GM23338 (cell line): Measurements from ENCODE around the gene PTPN5. TPM values are rescaled to one million over a fixed set of nuclear protein-coding genes. Genes with fewer than 3 reads are reported as not detected.
A peak's percentile ranks its signal among the peaks of the same experiment; 100 is the strongest.

Source experiments
- ATAC-seq: fragments of 200-7000 bp; cut with Tn5 transposase; 3 replicates; pipeline ENCODE4 v1.9.1; 2020
- DNase-seq: peaks from one replicate; pipeline ENCODE4 v3.0.0-alpha.2; 2015; ENCODE audit warnings: low spot score
- H2AFZ ChIP-seq: fragments of 200-600 bp; sonication (generic); 2 replicates; pipeline ENCODE4 v1.8.0; 2016; ENCODE audit warnings: antibody characterized with exemption, mild to moderate bottlenecking, moderate library complexity
- H3F3A ChIP-seq: fragments of 200-600 bp; sonication (generic); replicated peaks from 2 replicates; pipeline ENCODE4 v1.8.0; 2017; ENCODE audit warnings: antibody characterized with exemption, mixed run types, low read depth
- H3K27ac ChIP-seq: fragments of 200-600 bp; sonication (generic); 2 replicates; pipeline ENCODE4 v1.6.1; 2016; ENCODE audit warnings: low read depth
- H3K27me3 ChIP-seq: fragments of 200-600 bp; sonication (generic); 2 replicates; pipeline ENCODE4 v1.8.0; 2016; ENCODE audit warnings: mild to moderate bottlenecking, mixed run types, moderate library complexity; ENCODE audit not compliant: insufficient read depth
- H3K36me3 ChIP-seq: fragments of 200-600 bp; sonication (generic); 2 replicates; pipeline ENCODE4 v1.8.0; 2016; ENCODE audit warnings: mild to moderate bottlenecking; ENCODE audit not compliant: insufficient read depth
- H3K4me1 ChIP-seq: fragments of 200-600 bp; sonication (generic); 2 replicates; pipeline ENCODE4 v1.8.0; 2016; ENCODE audit warnings: mild to moderate bottlenecking, moderate library complexity; ENCODE audit not compliant: insufficient read depth
- H3K4me2 ChIP-seq: fragments of 200-600 bp; sonication (generic); 2 replicates; pipeline ENCODE4 v1.7.1; 2017; ENCODE audit warnings: mixed run types
- H3K4me3 ChIP-seq: fragments of 200-600 bp; sonication (generic); 2 replicates; pipeline ENCODE4 v1.6.1; 2016; ENCODE audit warnings: mixed run types
- H3K79me2 ChIP-seq: fragments of 200-600 bp; sonication (generic); replicated peaks from 2 replicates; pipeline ENCODE4 v1.8.0; 2017; ENCODE audit warnings: mild to moderate bottlenecking; ENCODE audit not compliant: insufficient read depth
- H3K9me2 ChIP-seq: fragments of 200-600 bp; sonication (generic); 2 replicates; pipeline ENCODE4 v1.8.0; 2017; ENCODE audit not compliant: insufficient read depth
- H4K20me1 ChIP-seq: fragments of 200-600 bp; sonication (generic); replicated peaks from 2 replicates; pipeline ENCODE4 v1.8.0; 2017; ENCODE audit warnings: mild to moderate bottlenecking; ENCODE audit not compliant: insufficient read depth
- H3K27ac Mint-ChIP-seq: 2 replicates; pipeline ENCODE4 v1.8.0; 2020; ENCODE audit warnings: inconsistent platforms, mild to moderate bottlenecking, moderate library complexity, mixed read lengths
- H3K27me3 Mint-ChIP-seq: 3 replicates; pipeline ENCODE4 v1.8.0; 2022; ENCODE audit warnings: low read depth, mild to moderate bottlenecking, moderate library complexity, mixed read lengths, inconsistent platforms; ENCODE audit not compliant: insufficient read depth, poor library complexity
- H3K36me3 Mint-ChIP-seq: 3 replicates; pipeline ENCODE4 v1.8.0; 2021; ENCODE audit warnings: low read depth, mild to moderate bottlenecking, inconsistent platforms, moderate library complexity, mixed read lengths
- H3K4me1 Mint-ChIP-seq: 3 replicates; pipeline ENCODE4 v1.8.0; 2020; ENCODE audit warnings: mild to moderate bottlenecking, inconsistent platforms, mixed read lengths
- H3K4me3 Mint-ChIP-seq: 3 replicates; pipeline ENCODE4 v1.8.0; 2021; ENCODE audit warnings: moderate library complexity, mild to moderate bottlenecking, inconsistent platforms, mixed read lengths
- H3K9me3 Mint-ChIP-seq: 3 replicates; pipeline ENCODE4 v1.8.0; 2020; ENCODE audit warnings: moderate library complexity, mild to moderate bottlenecking, inconsistent platforms, mixed read lengths
- polyA plus RNA-seq: library from polyadenylated mRNA; unstranded; fragments of >200 nt; fragmentation: Nextera tagmentation; extraction: Ambion mirVana; gene quantifications from 2 replicates; pipeline ENCODE4 v1.2.1, GENCODE V29; 2016
- total RNA-seq: library from RNA; depleted of rRNA; stranded (reverse); fragments of >200 nt; shearing (Covaris generic); gene quantifications from 2 replicates; pipeline ENCODE4 v1.2.3, GENCODE V29; 2014
- TF ChIP-seq, protein P1 (sequence below): fragments of 250-450 bp; sonication (Bioruptor Pico); IDR thresholded peaks from 2 replicates; pipeline ENCODE4 v1.5.0; 2020; ENCODE audit warnings: mild to moderate bottlenecking, moderate library complexity
- TF ChIP-seq, protein P2 (sequence below), 2 experiments: fragments of 200-600 bp in 1 of 2; sonication (generic) in 1 of 2; conservative IDR thresholded peaks; 2 replicates each; pipeline versions ENCODE4 v1.5.1 to v1.6.1; 2016 to 2017; ENCODE audit warnings: antibody characterized with exemption in 2 of 2, low read depth in 2 of 2, mild to moderate bottlenecking in 2 of 2, moderate library complexity in 1 of 2

Gene PTPN5
- total and polyA plus RNA-seq, 2 experiments from 2014 or later, result 3.7 to 5.7 TPM

DNA sequence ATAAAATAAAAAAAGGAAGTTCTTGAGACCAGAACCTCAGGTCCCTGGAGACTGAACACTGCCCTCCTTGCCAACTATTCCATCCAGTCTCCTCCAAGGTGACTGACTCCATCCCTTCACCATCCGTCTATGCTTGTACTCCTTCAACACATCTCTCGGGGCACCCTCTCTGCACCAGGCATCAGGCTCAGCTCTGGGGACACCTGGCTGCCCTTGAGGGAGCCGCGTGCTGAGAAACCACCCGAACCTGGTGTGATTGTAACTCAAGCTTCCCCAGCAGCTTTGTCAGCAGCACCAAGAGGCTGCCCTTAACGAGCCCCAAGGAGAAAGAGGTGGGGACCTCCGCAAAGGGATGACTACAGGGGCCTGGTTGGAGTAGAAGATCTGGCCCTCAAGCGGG, 1.7 kb downstream of the PTPN5 start:
- no peak for ATAC-seq

More for the DNA sequence above, 1.7 kb downstream of the PTPN5 start:
- no peak overlapping the region for H3K27ac Mint-ChIP-seq
- Histone ChIP-seq H4K20me1 (no peaks in the 10 kb centered on the region), H3K79me2 (no peaks in the 10 kb centered on the region), H3K4me3 (no peak overlapping the region), H3F3A (0 out of 2 replicates have a peak, but pooled peaks cover 2% of the 10 kb centered on the region), H3K4me2 (no peak overlapping the region), H3K36me3 (no peaks in the 10 kb centered on the region), H3K4me1 (peaks cover 8% of the 10 kb centered on the region; the same call in 1 of the 2 replicates), H3K27me3 (peaks cover 49% of the 10 kb centered on the region), H3K27ac (no peak overlapping the region), H2AFZ (no peak overlapping the region), H3K9me2 (no peaks in the 10 kb centered on the region)
- TF ChIP-seq, protein P1, sequence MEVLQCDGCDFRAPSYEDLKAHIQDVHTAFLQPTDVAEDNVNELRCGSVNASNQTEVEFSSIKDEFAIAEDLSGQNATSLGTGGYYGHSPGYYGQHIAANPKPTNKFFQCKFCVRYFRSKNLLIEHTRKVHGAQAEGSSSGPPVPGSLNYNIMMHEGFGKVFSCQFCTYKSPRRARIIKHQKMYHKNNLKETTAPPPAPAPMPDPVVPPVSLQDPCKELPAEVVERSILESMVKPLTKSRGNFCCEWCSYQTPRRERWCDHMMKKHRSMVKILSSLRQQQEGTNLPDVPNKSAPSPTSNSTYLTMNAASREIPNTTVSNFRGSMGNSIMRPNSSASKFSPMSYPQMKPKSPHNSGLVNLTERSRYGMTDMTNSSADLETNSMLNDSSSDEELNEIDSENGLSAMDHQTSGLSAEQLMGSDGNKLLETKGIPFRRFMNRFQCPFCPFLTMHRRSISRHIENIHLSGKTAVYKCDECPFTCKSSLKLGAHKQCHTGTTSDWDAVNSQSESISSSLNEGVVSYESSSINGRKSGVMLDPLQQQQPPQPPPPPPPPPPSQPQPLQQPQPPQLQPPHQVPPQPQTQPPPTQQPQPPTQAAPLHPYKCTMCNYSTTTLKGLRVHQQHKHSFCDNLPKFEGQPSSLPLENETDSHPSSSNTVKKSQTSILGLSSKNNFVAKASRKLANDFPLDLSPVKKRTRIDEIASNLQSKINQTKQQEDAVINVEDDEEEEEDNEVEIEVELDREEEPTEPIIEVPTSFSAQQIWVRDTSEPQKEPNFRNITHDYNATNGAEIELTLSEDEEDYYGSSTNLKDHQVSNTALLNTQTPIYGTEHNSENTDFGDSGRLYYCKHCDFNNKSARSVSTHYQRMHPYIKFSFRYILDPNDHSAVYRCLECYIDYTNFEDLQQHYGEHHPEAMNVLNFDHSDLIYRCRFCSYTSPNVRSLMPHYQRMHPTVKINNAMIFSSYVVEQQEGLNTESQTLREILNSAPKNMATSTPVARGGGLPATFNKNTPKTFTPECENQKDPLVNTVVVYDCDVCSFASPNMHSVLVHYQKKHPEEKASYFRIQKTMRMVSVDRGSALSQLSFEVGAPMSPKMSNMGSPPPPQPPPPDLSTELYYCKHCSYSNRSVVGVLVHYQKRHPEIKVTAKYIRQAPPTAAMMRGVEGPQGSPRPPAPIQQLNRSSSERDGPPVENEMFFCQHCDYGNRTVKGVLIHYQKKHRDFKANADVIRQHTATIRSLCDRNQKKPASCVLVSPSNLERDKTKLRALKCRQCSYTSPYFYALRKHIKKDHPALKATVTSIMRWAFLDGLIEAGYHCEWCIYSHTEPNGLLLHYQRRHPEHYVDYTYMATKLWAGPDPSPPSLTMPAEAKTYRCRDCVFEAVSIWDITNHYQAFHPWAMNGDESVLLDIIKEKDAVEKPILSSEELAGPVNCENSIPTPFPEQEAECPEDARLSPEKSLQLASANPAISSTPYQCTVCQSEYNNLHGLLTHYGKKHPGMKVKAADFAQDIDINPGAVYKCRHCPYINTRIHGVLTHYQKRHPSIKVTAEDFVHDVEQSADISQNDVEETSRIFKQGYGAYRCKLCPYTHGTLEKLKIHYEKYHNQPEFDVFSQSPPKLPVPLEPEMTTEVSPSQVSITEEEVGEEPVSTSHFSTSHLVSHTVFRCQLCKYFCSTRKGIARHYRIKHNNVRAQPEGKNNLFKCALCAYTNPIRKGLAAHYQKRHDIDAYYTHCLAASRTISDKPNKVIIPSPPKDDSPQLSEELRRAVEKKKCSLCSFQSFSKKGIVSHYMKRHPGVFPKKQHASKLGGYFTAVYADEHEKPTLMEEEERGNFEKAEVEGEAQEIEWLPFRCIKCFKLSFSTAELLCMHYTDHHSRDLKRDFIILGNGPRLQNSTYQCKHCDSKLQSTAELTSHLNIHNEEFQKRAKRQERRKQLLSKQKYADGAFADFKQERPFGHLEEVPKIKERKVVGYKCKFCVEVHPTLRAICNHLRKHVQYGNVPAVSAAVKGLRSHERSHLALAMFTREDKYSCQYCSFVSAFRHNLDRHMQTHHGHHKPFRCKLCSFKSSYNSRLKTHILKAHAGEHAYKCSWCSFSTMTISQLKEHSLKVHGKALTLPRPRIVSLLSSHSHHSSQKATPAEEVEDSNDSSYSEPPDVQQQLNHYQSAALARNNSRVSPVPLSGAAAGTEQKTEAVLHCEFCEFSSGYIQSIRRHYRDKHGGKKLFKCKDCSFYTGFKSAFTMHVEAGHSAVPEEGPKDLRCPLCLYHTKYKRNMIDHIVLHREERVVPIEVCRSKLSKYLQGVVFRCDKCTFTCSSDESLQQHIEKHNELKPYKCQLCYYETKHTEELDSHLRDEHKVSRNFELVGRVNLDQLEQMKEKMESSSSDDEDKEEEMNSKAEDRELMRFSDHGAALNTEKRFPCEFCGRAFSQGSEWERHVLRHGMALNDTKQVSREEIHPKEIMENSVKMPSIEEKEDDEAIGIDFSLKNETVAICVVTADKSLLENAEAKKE (CRISPR knock-in tag), result no peak
- TF ChIP-seq, protein P2, sequence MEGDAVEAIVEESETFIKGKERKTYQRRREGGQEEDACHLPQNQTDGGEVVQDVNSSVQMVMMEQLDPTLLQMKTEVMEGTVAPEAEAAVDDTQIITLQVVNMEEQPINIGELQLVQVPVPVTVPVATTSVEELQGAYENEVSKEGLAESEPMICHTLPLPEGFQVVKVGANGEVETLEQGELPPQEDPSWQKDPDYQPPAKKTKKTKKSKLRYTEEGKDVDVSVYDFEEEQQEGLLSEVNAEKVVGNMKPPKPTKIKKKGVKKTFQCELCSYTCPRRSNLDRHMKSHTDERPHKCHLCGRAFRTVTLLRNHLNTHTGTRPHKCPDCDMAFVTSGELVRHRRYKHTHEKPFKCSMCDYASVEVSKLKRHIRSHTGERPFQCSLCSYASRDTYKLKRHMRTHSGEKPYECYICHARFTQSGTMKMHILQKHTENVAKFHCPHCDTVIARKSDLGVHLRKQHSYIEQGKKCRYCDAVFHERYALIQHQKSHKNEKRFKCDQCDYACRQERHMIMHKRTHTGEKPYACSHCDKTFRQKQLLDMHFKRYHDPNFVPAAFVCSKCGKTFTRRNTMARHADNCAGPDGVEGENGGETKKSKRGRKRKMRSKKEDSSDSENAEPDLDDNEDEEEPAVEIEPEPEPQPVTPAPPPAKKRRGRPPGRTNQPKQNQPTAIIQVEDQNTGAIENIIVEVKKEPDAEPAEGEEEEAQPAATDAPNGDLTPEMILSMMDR (conservative IDR thresholded peaks at IDR 0.05; ENCODE audit: low read depth in 2 of 2), result 0 out of 4 replicates have a peak, but pooled peaks of 1 of the 2 experiments have one; percentile 20
- no peaks in the 10 kb centered on the region; the same call in 2 of the 3 replicates for H3K9me3 Mint-ChIP-seq
- no peaks in the 10 kb centered on the region for H3K36me3 Mint-ChIP-seq
- peaks cover 9% of the 10 kb centered on the region for H3K4me1 Mint-ChIP-seq
- no peak for DNase-seq
- H3K27me3 Mint-ChIP-seq, result peaks cover 19% of the 10 kb centered on the region
- peak overlapping the region; percentile 90; the same call in 2 of the 3 replicates for H3K4me3 Mint-ChIP-seq
